Common myeloid progenitor, CD34-positive (primary cell): ENCODE results near the gene MYRFL.

Experiments used
- CTCF ChIA-PET: fragments of 350-600 bp; sonication (Branson Sonifier 250); formaldehyde crosslinking; loops from one replicate; lab custom pipeline; 2021; ENCODE audit warnings: antibody characterized with exemption; lab: Charles Lee
- POLR2A ChIA-PET: fragments of 350-600 bp; sonication (Branson Sonifier 250); formaldehyde crosslinking; loops from one replicate; lab custom pipeline; 2021; ENCODE audit warnings: antibody characterized with exemption; lab: Charles Lee
- DNase-seq, 3 donors: peaks; one replicate each; pipeline versions ENCODE4 v3.0.0 to v3.0.0-alpha.2; 2013
- H3K27ac ChIP-seq, 2 experiments: 1 replicate in 1 of 2; 2 replicates in 1 of 2; pipeline ENCODE4 v1.7.0; 2013; ENCODE audit warnings: inconsistent platforms in 2 of 2, low read length in 2 of 2, mild to moderate bottlenecking in 2 of 2, low read depth in 1 of 2, moderate library complexity in 1 of 2; ENCODE audit not compliant: severe bottlenecking in 2 of 2, insufficient read depth in 1 of 2, poor library complexity in 1 of 2
- H3K27me3 ChIP-seq, 5 experiments: replicated peaks in 2 of 5; 1 replicate in 3 of 5; 2 replicates in 2 of 5; pipeline versions ENCODE4 v1.6.1 to v1.7.0; 2013; ENCODE audit warnings: low read length in 4 of 5, mild to moderate bottlenecking in 2 of 5, moderate library complexity in 2 of 5, inconsistent platforms in 1 of 5; ENCODE audit not compliant: insufficient read depth in 5 of 5, control insufficient read depth in 4 of 5
- H3K36me3 ChIP-seq, 4 experiments: 1 replicate in 2 of 4; 2 replicates in 2 of 4; pipeline versions ENCODE4 v1.6.1 to v1.7.0; 2013; ENCODE audit warnings: low read length in 3 of 4, control low read depth in 1 of 4, mild to moderate bottlenecking in 1 of 4; ENCODE audit not compliant: control insufficient read depth in 4 of 4, insufficient read depth in 4 of 4
- H3K4me1 ChIP-seq, 4 experiments: 1 replicate in 3 of 4; 2 replicates in 1 of 4; pipeline versions ENCODE4 v1.6.1 to v1.7.1; 2013; ENCODE audit warnings: low read length in 3 of 4, mild to moderate bottlenecking in 3 of 4, control low read depth in 1 of 4, inconsistent platforms in 1 of 4, moderate library complexity in 1 of 4; ENCODE audit not compliant: control insufficient read depth in 4 of 4, insufficient read depth in 4 of 4; ENCODE audit errors: control extremely low read depth in 1 of 4
- H3K4me3 ChIP-seq, 7 experiments: 1 replicate in 4 of 7; 2 replicates in 3 of 7; pipeline versions ENCODE4 v1.5.1 to v1.7.0; 2013; ENCODE audit warnings: mild to moderate bottlenecking in 7 of 7, low read length in 6 of 7, moderate library complexity in 6 of 7, inconsistent platforms in 2 of 7, low read depth in 2 of 7, control low read depth in 1 of 7; ENCODE audit not compliant: insufficient read depth in 4 of 7, control insufficient read depth in 1 of 7; ENCODE audit errors: extremely low read depth in 1 of 7
- H3K9me3 ChIP-seq, 5 experiments: 1 replicate in 4 of 5; 2 replicates in 1 of 5; pipeline versions ENCODE4 v1.6.1 to v1.7.1; 2013; ENCODE audit warnings: low read length in 4 of 5, mild to moderate bottlenecking in 2 of 5, inconsistent platforms in 1 of 5, low read depth in 1 of 5, moderate library complexity in 1 of 5; ENCODE audit not compliant: control insufficient read depth in 4 of 5, insufficient read depth in 2 of 5; ENCODE audit errors: control extremely low read depth in 1 of 5
- WGBS: methylation state at CpG from one replicate; pipeline ENCODE4 v1.1.5; 2013; ENCODE audit not compliant: insufficient coverage; 5-methylcytosine and 5-hydroxymethylcytosine counted together

Gene MYRFL

GRCh38 chr12:69810870-69811498 lies 14.0 kb upstream of the MYRFL start:
- no peak overlapping the region for H3K27ac ChIP-seq
- no peaks in the 10 kb centered on the region for H3K27me3 ChIP-seq
- no peak overlapping the region for H3K4me3 ChIP-seq
- peaks cover 0 to 8% (median 5%) of the 10 kb centered on the region in 5 experiments for H3K9me3 ChIP-seq
- H3K4me1 ChIP-seq = no peaks in the 10 kb centered on the region
- POLR2A ChIA-PET = no interaction called here
- WGBS = 100% methylated on average over 1 of the region's 4 CpGs
- CTCF ChIA-PET = interaction anchor here (0.7 to 1.4 kb wide), 2 partner anchors 12 to 68 kb away, joined by 3 to 4 read pairs; no protein-coding TSS in a partner anchor
- no peak for DNase-seq
- H3K36me3 ChIP-seq = peaks cover 0 to 12% (median 6%) of the 10 kb centered on the region in 4 experiments

GRCh38 chr12:69816082-69816481 lies 8.9 kb upstream of the MYRFL start:
- CTCF ChIA-PET = no interaction called here
- Histone ChIP-seq H3K9me3 (no peaks in the 10 kb centered on the region), H3K4me3 (no peak overlapping the region), H3K27ac (no peak overlapping the region), H3K36me3 (peaks cover 0 to 9% (median 4%) of the 10 kb centered on the region in 4 experiments), H3K4me1 (no peaks in the 10 kb centered on the region), H3K27me3 (peaks cover 0 to 1% (median 0%) of the 10 kb centered on the region in 5 experiments)
- 100% methylated on average over 1 of the region's 3 CpGs for WGBS
- POLR2A ChIA-PET = no interaction called here
- DNase-seq = no peak

- WGBS = 93% methylated on average over 3 of the region's 6 CpGs
- no peaks in the 10 kb centered on the region for H3K9me3 ChIP-seq
- H3K27me3 ChIP-seq = peaks cover 0 to 1% (median 0%) of the 10 kb centered on the region in 5 experiments
- ChIA-PET POLR2A (no interaction called here), CTCF (no interaction called here)
- DNase-seq = no peak
- H3K27ac ChIP-seq = no peak overlapping the region
- peaks cover 0 to 9% (median 2%) of the 10 kb centered on the region in 4 experiments for H3K4me1 ChIP-seq
- peaks cover 0 to 3% (median under 1%) of the 10 kb centered on the region in 4 experiments for H3K36me3 ChIP-seq
- H3K4me3 ChIP-seq = no peak overlapping the region
These were observed 4.0 kb upstream of the MYRFL start for GRCh38 chr12:69821032-69821455.

GRCh38 chr12:69821456-69822159 lies 3.4 kb upstream of the MYRFL start:
- 54% methylated on average over 6 of the region's 8 CpGs for WGBS
- H3K27ac ChIP-seq = no peak overlapping the region
- H3K4me1 ChIP-seq = peaks cover 0 to 9% (median 2%) of the 10 kb centered on the region in 4 experiments
- no peaks in the 10 kb centered on the region for H3K9me3 ChIP-seq
- POLR2A ChIA-PET = no interaction called here
- H3K36me3 ChIP-seq = peaks cover 0 to 2% (median 0%) of the 10 kb centered on the region in 4 experiments
- H3K4me3 ChIP-seq = no peak overlapping the region
- CTCF ChIA-PET = no interaction called here
- peak; percentile 31 to 69 (median 63) for DNase-seq
- peaks cover 0 to 1% (median 0%) of the 10 kb centered on the region in 5 experiments for H3K27me3 ChIP-seq

- H3K9me3 ChIP-seq = no peaks in the 10 kb centered on the region
- POLR2A ChIA-PET = no interaction called here
- CTCF ChIA-PET = interaction anchor here (0.6 kb wide), 1 partner anchor 1022 kb away, joined by 4 read pairs; no protein-coding TSS in a partner anchor
- H3K27ac ChIP-seq = no peak overlapping the region
- H3K36me3 ChIP-seq = no peaks in the 10 kb centered on the region
- no peak for DNase-seq
- H3K4me1 ChIP-seq = peaks cover 0 to 9% (median 2%) of the 10 kb centered on the region in 4 experiments
- H3K27me3 ChIP-seq = peaks cover 0 to 1% (median 0%) of the 10 kb centered on the region in 5 experiments
- 79% methylated on average over 2 of the region's 3 CpGs for WGBS
- no peak overlapping the region for H3K4me3 ChIP-seq
These were observed 2.7 kb upstream of the MYRFL start for GRCh38 chr12:69822201-69822860.

GRCh38 chr12:69824028-69824427 lies 999 bp upstream of the MYRFL start:
- DNase-seq = no peak
- H3K27ac ChIP-seq = no peak overlapping the region
- H3K36me3 ChIP-seq = no peaks in the 10 kb centered on the region
- H3K9me3 ChIP-seq = no peaks in the 10 kb centered on the region
- no peak overlapping the region for H3K4me3 ChIP-seq
- peaks cover 0 to 1% (median 0%) of the 10 kb centered on the region in 5 experiments for H3K27me3 ChIP-seq
- peaks cover 0 to 9% (median 4%) of the 10 kb centered on the region in 4 experiments for H3K4me1 ChIP-seq
- ChIA-PET POLR2A (no interaction called here), CTCF (no interaction called here)
